ENCODE results near the gene C19orf85.

Gene C19orf85

GRCh38 chr19:55489711-55490477 lies 25.3 kb upstream of the C19orf85 start:
- no peak for DNase-seq

GRCh38 chr19:55488986-55489710 lies 24.6 kb upstream of the C19orf85 start:
- no peak for DNase-seq

GRCh38 chr19:55487924-55488687 lies 23.6 kb upstream of the C19orf85 start, which contains the start of gene SSC5D:
Gene SSC5D (plus strand): TSS chr19:55488436. CDS start chr19:55488590, 154 bp downstream.
- peak; percentile 52 for DNase-seq

- peak; percentile 95 for DNase-seq
Observed at GRCh38 chr19:55486971-55487923, 22.7 kb upstream of the C19orf85 start.

- DNase-seq, result no peak
Observed at GRCh38 chr19:55486043-55486970, 21.8 kb upstream of the C19orf85 start.

GRCh38 chr19:55485439-55486011 lies 21.0 kb upstream of the C19orf85 start:
- DNase-seq, result no peak

- DNase-seq, result peak; percentile 62
Observed at GRCh38 chr19:55484593-55485438, 20.3 kb upstream of the C19orf85 start, which contains the start of gene NAT14. Gene NAT14 (plus strand): TSS chr19:55485188. CDS start chr19:55485709, 521 bp downstream.

GRCh38 chr19:55483706-55484592 lies 19.4 kb upstream of the C19orf85 start:
- DNase-seq, result no peak

- no peak for DNase-seq
Observed at GRCh38 chr19:55482967-55483705, 18.6 kb upstream of the C19orf85 start.

GRCh38 chr19:55482156-55482961 lies 17.8 kb upstream of the C19orf85 start:
- DNase-seq, result no peak

- no peak for DNase-seq
Observed at GRCh38 chr19:55481794-55482155, 17.2 kb upstream of the C19orf85 start.

- no peak for DNase-seq
Observed at GRCh38 chr19:55481148-55481793, 16.7 kb upstream of the C19orf85 start.

GRCh38 chr19:55479451-55480230 lies 15.1 kb upstream of the C19orf85 start:
- DNase-seq, result no peak

- no peak for DNase-seq
Observed at GRCh38 chr19:55479045-55479444, 14.5 kb upstream of the C19orf85 start.

- no peak for DNase-seq
Observed at GRCh38 chr19:55478364-55478763, 13.8 kb upstream of the C19orf85 start.

- DNase-seq, result no peak
Observed at GRCh38 chr19:55477905-55478304, 13.4 kb upstream of the C19orf85 start.

All from fibroblast of skin of right quadriceps (primary cell).